Measurements from ENCODE around the gene PUDP. TPM values are rescaled to one million over a fixed set of nuclear protein-coding genes. Genes with fewer than 3 reads are reported as not detected.
A peak's percentile ranks its signal among the peaks of the same experiment; 100 is the strongest.

Gene PUDP
- polyA plus RNA-seq, 3 donors from 2014 or later: 5.4 to 17.4 (median 13.0) TPM

- Mint-ChIP-seq H3K4me3 (no peak overlapping the region), H3K36me3 (peaks cover 0 to 17% (median 7%) of the 10 kb centered on the region in 3 donors), H3K27me3 (ENCODE audit: low read depth in 3 of 3) (peaks cover 0 to 3% (median 2%) of the 10 kb centered on the region in 3 donors), H3K27ac (no peak overlapping the region), H3K4me1 (peaks cover 67 to 73% of the 10 kb centered on the region in 2 donors), H3K9me3 (no peaks in the 10 kb centered on the region)
- DNase-seq: no peak
These were observed 75.1 kb downstream of the PUDP start for GRCh38 chrX:7072856-7073255.

- no peak overlapping the region for H3K4me3 Mint-ChIP-seq
- H3K27me3 Mint-ChIP-seq (ENCODE audit: low read depth in 3 of 3): peaks cover 0 to 3% (median 2%) of the 10 kb centered on the region in 3 donors
- H3K9me3 Mint-ChIP-seq: no peaks in the 10 kb centered on the region
- H3K4me1 Mint-ChIP-seq: peaks cover 53 to 65% of the 10 kb centered on the region in 2 donors
- no peak for DNase-seq
- peaks cover 0 to 26% (median 8%) of the 10 kb centered on the region in 3 donors for H3K36me3 Mint-ChIP-seq
- peak overlapping the region in 3 of 6 donors; percentile 10 to 59 (median 47) for H3K27ac Mint-ChIP-seq
These were observed 76.6 kb downstream of the PUDP start for GRCh38 chrX:7071390-7071789.

GRCh38 chrX:7069556-7069955 lies 78.4 kb downstream of the PUDP start:
- peak overlapping the region; percentile 5 to 74 (median 61) for H3K4me3 Mint-ChIP-seq
- H3K4me1 Mint-ChIP-seq: peaks cover 35 to 50% of the 10 kb centered on the region in 2 donors
- peaks cover 0 to 3% (median 2%) of the 10 kb centered on the region in 3 donors for H3K27me3 Mint-ChIP-seq (ENCODE audit: low read depth in 3 of 3)
- H3K27ac Mint-ChIP-seq: peak overlapping the region in 4 of 6 donors; percentile 9 to 76 (median 54)
- DNase-seq: no peak
- peaks cover 0 to 26% (median 8%) of the 10 kb centered on the region in 3 donors for H3K36me3 Mint-ChIP-seq
- H3K9me3 Mint-ChIP-seq: no peaks in the 10 kb centered on the region

GRCh38 chrX:7068939-7069367 lies 79.0 kb downstream of the PUDP start:
- Mint-ChIP-seq H3K4me3 (peak overlapping the region; percentile 42 to 74 (median 61)), H3K27ac (peak overlapping the region; percentile 16 to 80 (median 66)), H3K27me3 (ENCODE audit: low read depth in 3 of 3) (peaks cover 0 to 2% (median 2%) of the 10 kb centered on the region in 3 donors), H3K9me3 (no peaks in the 10 kb centered on the region), H3K4me1 (peaks cover 29 to 47% of the 10 kb centered on the region in 2 donors), H3K36me3 (peaks cover 0 to 29% (median 8%) of the 10 kb centered on the region in 3 donors)
- DNase-seq: peak in 1 of 3 donors; percentile 28

- no peaks in the 10 kb centered on the region for H3K9me3 Mint-ChIP-seq
- peaks cover 2 to 29% (median 8%) of the 10 kb centered on the region in 3 donors for H3K36me3 Mint-ChIP-seq
- H3K27ac Mint-ChIP-seq: peak overlapping the region in 2 of 6 donors; percentile 21 to 61
- no peak overlapping the region for H3K4me3 Mint-ChIP-seq
- H3K27me3 Mint-ChIP-seq (ENCODE audit: low read depth in 3 of 3): peaks cover 0 to 2% (median 1%) of the 10 kb centered on the region in 3 donors
- peaks cover 33 to 56% of the 10 kb centered on the region in 2 donors for H3K4me1 Mint-ChIP-seq
- DNase-seq: no peak
These were observed 80.7 kb downstream of the PUDP start for GRCh38 chrX:7067256-7067655.

- Mint-ChIP-seq H3K9me3 (no peaks in the 10 kb centered on the region), H3K4me1 (peaks cover 35 to 55% of the 10 kb centered on the region in 2 donors), H3K4me3 (no peak overlapping the region), H3K27ac (no peak overlapping the region), H3K27me3 (ENCODE audit: low read depth in 3 of 3) (peaks cover 0 to 2% (median 0%) of the 10 kb centered on the region in 3 donors), H3K36me3 (peaks cover 4 to 23% (median 8%) of the 10 kb centered on the region in 3 donors)
- DNase-seq: no peak
These were observed 82.5 kb downstream of the PUDP start for GRCh38 chrX:7065473-7065872.

- Mint-ChIP-seq H3K4me1 (peaks cover 24 to 47% of the 10 kb centered on the region in 2 donors), H3K4me3 (no peak overlapping the region), H3K27me3 (ENCODE audit: low read depth in 3 of 3) (no peaks in the 10 kb centered on the region), H3K9me3 (no peaks in the 10 kb centered on the region), H3K36me3 (peaks cover 4 to 20% (median 13%) of the 10 kb centered on the region in 3 donors), H3K27ac (no peak overlapping the region)
- DNase-seq: no peak
These were observed 85.0 kb downstream of the PUDP start for GRCh38 chrX:7062903-7063302.

- peaks cover 7 to 18% (median 14%) of the 10 kb centered on the region in 3 donors for H3K36me3 Mint-ChIP-seq
- no peaks in the 10 kb centered on the region for H3K27me3 Mint-ChIP-seq (ENCODE audit: low read depth in 3 of 3)
- H3K27ac Mint-ChIP-seq: peak overlapping the region in 1 of 6 donors; percentile 4
- no peak for DNase-seq
- no peak overlapping the region for H3K4me3 Mint-ChIP-seq
- H3K9me3 Mint-ChIP-seq: no peaks in the 10 kb centered on the region
- peaks cover 27 to 47% of the 10 kb centered on the region in 2 donors for H3K4me1 Mint-ChIP-seq
These were observed 85.7 kb downstream of the PUDP start for GRCh38 chrX:7062276-7062675.

GRCh38 chrX:7061429-7061828 lies 86.5 kb downstream of the PUDP start:
- no peak for DNase-seq
- Mint-ChIP-seq H3K36me3 (peaks cover 8 to 20% (median 10%) of the 10 kb centered on the region in 3 donors), H3K9me3 (no peaks in the 10 kb centered on the region), H3K4me1 (peaks cover 30 to 41% of the 10 kb centered on the region in 2 donors), H3K27ac (no peak overlapping the region), H3K27me3 (ENCODE audit: low read depth in 3 of 3) (no peaks in the 10 kb centered on the region), H3K4me3 (no peak overlapping the region)

GRCh38 chrX:7060444-7060843 lies 87.5 kb downstream of the PUDP start:
- H3K36me3 Mint-ChIP-seq: peaks cover 10 to 21% (median 11%) of the 10 kb centered on the region in 3 donors

GRCh38 chrX:7059859-7060258 lies 88.1 kb downstream of the PUDP start:
- Mint-ChIP-seq H3K9me3 (no peaks in the 10 kb centered on the region), H3K4me1 (peaks cover 33 to 40% of the 10 kb centered on the region in 2 donors), H3K4me3 (no peak overlapping the region), H3K27me3 (ENCODE audit: low read depth in 3 of 3) (no peaks in the 10 kb centered on the region), H3K27ac (peak overlapping the region in 5 of 6 donors; percentile 17 to 85 (median 51)), H3K36me3 (peaks cover 10 to 21% (median 11%) of the 10 kb centered on the region in 3 donors)
- DNase-seq: no peak

More at GRCh38 chrX:7060444-7060843, 87.5 kb downstream of the PUDP start:
- H3K4me3 Mint-ChIP-seq: no peak overlapping the region
- H3K27me3 Mint-ChIP-seq (ENCODE audit: low read depth in 3 of 3): no peaks in the 10 kb centered on the region
- no peak overlapping the region for H3K27ac Mint-ChIP-seq
- H3K9me3 Mint-ChIP-seq: no peaks in the 10 kb centered on the region
- no peak for DNase-seq
- peaks cover 33 to 40% of the 10 kb centered on the region in 2 donors for H3K4me1 Mint-ChIP-seq

GRCh38 chrX:7059214-7059838 lies 88.6 kb downstream of the PUDP start:
- H3K27ac Mint-ChIP-seq: peak overlapping the region; percentile 17 to 88 (median 66)
- H3K4me1 Mint-ChIP-seq: peaks cover 33 to 40% of the 10 kb centered on the region in 2 donors
- H3K36me3 Mint-ChIP-seq: peaks cover 10 to 21% (median 11%) of the 10 kb centered on the region in 3 donors

GRCh38 chrX:7055386-7056137 lies 92.4 kb downstream of the PUDP start:
- no peak for DNase-seq

More at GRCh38 chrX:7059214-7059838, 88.6 kb downstream of the PUDP start:
- peak in 1 of 3 donors; percentile 12 for DNase-seq
- Mint-ChIP-seq H3K4me3 (peak overlapping the region; percentile 23 to 65 (median 51)), H3K9me3 (no peaks in the 10 kb centered on the region), H3K27me3 (ENCODE audit: low read depth in 3 of 3) (no peaks in the 10 kb centered on the region)

More at GRCh38 chrX:7055386-7056137, 92.4 kb downstream of the PUDP start:
- no peak overlapping the region for H3K4me3 Mint-ChIP-seq
- H3K4me1 Mint-ChIP-seq: peaks cover 17 to 21% of the 10 kb centered on the region in 2 donors
- peaks cover 0 to 1% (median 0%) of the 10 kb centered on the region in 3 donors for H3K27me3 Mint-ChIP-seq (ENCODE audit: low read depth in 3 of 3)
- peaks cover 7 to 23% (median 20%) of the 10 kb centered on the region in 3 donors for H3K36me3 Mint-ChIP-seq
- no peaks in the 10 kb centered on the region for H3K9me3 Mint-ChIP-seq
- H3K27ac Mint-ChIP-seq: no peak overlapping the region
